ENCODE results near the gene PIBF1. TPM values are rescaled to one million over a fixed set of nuclear protein-coding genes. Genes with fewer than 3 reads are reported as not detected.
"Not testable (repeated sequence)": the region's sequence is repeated elsewhere in the genome, so short reads cannot be mapped to it uniquely, and the experiment has no call there.

The PIBF1 gene
- total RNA-seq, 6 experiments from 2014 or later, result 5.3 to 10.9 (median 7.8) TPM

DNA sequence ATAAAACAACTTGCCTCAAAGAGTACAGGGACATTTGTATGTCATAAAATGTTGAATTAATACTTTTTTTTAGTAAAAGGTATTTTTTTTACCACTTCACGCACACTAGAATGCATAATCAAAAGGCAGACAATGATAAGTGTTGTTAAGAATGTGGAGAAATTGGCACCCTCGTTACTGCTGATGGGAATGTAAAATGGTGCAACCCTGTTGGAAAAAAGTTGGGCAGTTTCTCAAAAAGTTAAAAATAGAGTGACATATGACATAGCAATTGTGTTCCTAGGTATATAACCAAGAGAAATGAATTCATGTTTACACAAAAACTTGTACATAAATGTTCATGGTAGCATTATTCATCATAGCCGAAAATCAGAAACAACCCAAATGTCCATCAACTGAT is 109.5 kb downstream of the PIBF1 start:
- peaks cover 0 to 6% (median 0%) of the 10 kb centered on the region in 4 donors for H3K36me3 ChIP-seq
- WGBS (ENCODE audit: insufficient coverage, low coverage, low lambda C conversion rate, missing lambda C conversion rate), result 90% methylated on average over 3 of the region's 3 CpGs
- intact Hi-C loops (cut with DNase I), result no loop called here
- H3K27ac ChIP-seq, result no peak overlapping the region
- TF ChIP-seq POLR2A (IDR thresholded peaks at IDR 0.05), result no peak
- TF ChIP-seq, protein P1, sequence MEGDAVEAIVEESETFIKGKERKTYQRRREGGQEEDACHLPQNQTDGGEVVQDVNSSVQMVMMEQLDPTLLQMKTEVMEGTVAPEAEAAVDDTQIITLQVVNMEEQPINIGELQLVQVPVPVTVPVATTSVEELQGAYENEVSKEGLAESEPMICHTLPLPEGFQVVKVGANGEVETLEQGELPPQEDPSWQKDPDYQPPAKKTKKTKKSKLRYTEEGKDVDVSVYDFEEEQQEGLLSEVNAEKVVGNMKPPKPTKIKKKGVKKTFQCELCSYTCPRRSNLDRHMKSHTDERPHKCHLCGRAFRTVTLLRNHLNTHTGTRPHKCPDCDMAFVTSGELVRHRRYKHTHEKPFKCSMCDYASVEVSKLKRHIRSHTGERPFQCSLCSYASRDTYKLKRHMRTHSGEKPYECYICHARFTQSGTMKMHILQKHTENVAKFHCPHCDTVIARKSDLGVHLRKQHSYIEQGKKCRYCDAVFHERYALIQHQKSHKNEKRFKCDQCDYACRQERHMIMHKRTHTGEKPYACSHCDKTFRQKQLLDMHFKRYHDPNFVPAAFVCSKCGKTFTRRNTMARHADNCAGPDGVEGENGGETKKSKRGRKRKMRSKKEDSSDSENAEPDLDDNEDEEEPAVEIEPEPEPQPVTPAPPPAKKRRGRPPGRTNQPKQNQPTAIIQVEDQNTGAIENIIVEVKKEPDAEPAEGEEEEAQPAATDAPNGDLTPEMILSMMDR (IDR thresholded peaks at IDR 0.05), result no peak
- no peaks in the 10 kb centered on the region for H3K27me3 ChIP-seq
- no peak overlapping the region for H3K4me3 ChIP-seq
- no peak for ATAC-seq
- no peaks in the 10 kb centered on the region for H3K9me3 ChIP-seq
- no peak for DNase-seq
- H3K4me1 ChIP-seq, result no peaks in the 10 kb centered on the region

DNA sequence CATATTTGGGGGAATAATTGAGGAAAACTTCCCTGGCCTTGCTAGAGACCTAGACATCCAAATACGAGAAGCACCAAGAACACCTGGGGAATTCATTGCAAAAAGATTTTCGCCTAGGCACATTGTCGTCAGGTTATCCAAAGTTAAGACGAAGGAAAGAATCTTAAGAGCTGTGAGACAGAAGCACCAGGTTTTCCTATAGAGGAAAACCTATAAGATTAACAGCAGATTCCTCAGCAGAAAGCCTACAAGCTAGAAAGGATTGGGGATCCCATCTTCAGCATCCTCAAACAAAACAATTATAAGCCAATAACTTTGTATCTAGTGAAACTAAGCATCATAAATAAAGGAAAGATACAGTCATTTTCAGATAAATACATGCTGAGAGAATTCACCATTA is 114.9 kb downstream of the PIBF1 start:
- Histone ChIP-seq H3K4me3 (no peak overlapping the region), H3K9me3 (no peaks in the 10 kb centered on the region), H3K4me1 (no peaks in the 10 kb centered on the region), H3K27ac (no peak overlapping the region), H3K36me3 (peaks cover 0 to 6% (median 0%) of the 10 kb centered on the region in 4 donors), H3K27me3 (no peaks in the 10 kb centered on the region)
- DNase-seq (no peak), ATAC-seq (no peak)
- TF ChIP-seq POLR2A (IDR thresholded peaks at IDR 0.05), result no peak
- TF ChIP-seq, protein P1 (IDR thresholded peaks at IDR 0.05), result no peak
- WGBS (ENCODE audit: insufficient coverage, low coverage, low lambda C conversion rate, missing lambda C conversion rate), result 100% methylated on average over 3 of the region's 4 CpGs
- intact Hi-C loops (cut with DNase I), result no loop called here

DNA sequence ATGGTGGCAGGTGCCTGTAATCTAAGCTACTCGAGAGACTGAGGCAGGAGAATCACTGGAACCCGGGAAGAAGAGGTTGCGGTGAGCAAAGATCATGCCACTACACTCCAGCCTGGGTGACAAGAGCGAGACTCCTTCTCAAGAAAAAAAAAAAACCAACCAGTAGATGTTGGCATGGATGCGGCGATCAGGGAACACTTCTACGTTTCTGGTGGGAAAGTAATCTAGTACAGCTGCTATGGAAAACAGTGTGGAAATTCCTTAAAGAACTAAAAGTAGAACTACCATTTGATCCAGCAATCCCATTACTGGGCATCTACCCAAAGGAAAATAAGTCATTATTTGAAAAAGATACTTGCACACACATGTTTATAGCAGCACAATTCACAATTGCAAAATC is 119.6 kb downstream of the PIBF1 start:
- ATAC-seq; H3K27me3 ChIP-seq; H3K9me3 ChIP-seq; H3K27ac ChIP-seq; intact Hi-C loops (cut with DNase I); DNase-seq; H3K4me1 ChIP-seq; H3K4me3 ChIP-seq; H3K36me3 ChIP-seq: not testable (repeated sequence)
- WGBS (ENCODE audit: insufficient coverage, low coverage, low lambda C conversion rate, missing lambda C conversion rate), result 92% methylated on average over 7 of the region's 7 CpGs

DNA sequence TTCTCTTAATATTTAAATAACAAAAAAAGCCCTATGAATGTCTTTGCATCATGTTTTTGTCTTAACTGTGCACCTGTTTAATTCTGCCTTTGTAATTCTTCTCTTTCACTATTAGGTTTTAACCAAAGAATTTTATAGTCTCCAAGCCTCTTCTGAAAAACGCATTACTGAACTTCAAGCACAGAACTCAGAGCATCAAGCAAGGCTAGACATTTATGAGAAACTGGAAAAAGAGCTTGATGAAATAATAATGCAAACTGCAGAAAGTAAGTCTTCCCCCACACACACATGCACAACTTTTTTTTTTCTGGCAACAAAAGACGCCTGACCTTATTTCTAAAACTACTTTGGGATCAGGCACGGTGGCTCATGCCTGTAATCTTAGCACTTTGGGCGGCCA is 126.5 kb downstream of the PIBF1 start:
- H3K4me3 ChIP-seq, result no peak overlapping the region
- no peak for TF ChIP-seq POLR2A (IDR thresholded peaks at IDR 0.05)
- TF ChIP-seq, protein P1 (IDR thresholded peaks at IDR 0.05), result no peak
- no peak overlapping the region for H3K27ac ChIP-seq
- peaks cover 0 to 10% (median 2%) of the 10 kb centered on the region in 4 donors for H3K36me3 ChIP-seq
- 95% methylated on average over 4 of the region's 4 CpGs for WGBS (ENCODE audit: insufficient coverage, low coverage, low lambda C conversion rate, missing lambda C conversion rate)
- no peaks in the 10 kb centered on the region for H3K9me3 ChIP-seq
- intact Hi-C loops (cut with DNase I), result no loop called here
- DNase-seq (no peak), ATAC-seq (no peak)
- no peaks in the 10 kb centered on the region for H3K27me3 ChIP-seq
- H3K4me1 ChIP-seq, result no peaks in the 10 kb centered on the region

DNA sequence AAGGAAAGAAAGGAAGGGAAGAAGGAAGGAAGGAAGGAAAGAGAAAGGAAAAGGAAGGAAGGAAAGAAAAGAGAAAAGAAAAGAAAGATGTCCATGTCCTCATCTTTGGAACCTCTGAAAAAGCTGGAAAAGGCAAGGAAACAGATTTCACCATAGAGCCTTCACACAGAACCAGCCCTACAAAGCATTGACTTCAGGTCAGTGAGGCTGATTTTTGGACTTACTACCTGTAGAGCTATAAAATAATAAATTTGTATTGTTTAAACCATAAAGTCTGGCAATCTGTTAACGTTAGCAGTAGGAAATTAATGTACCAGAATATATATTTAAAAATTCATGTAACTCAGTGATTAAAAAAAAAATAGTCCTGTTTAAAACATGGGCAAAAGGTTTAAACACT is 130.0 kb downstream of the PIBF1 start:
- no peak for DNase-seq
- intact Hi-C loops (cut with DNase I), result no loop called here
- TF ChIP-seq, protein P1 (IDR thresholded peaks at IDR 0.05), result no peak
- no peak for TF ChIP-seq POLR2A (IDR thresholded peaks at IDR 0.05)
- Histone ChIP-seq H3K27ac (no peak overlapping the region), H3K9me3 (no peaks in the 10 kb centered on the region), H3K4me3 (no peak overlapping the region), H3K4me1 (no peaks in the 10 kb centered on the region), H3K27me3 (no peaks in the 10 kb centered on the region), H3K36me3 (peaks cover 0 to 10% (median 2%) of the 10 kb centered on the region in 4 donors)
- no peak for ATAC-seq
- WGBS (ENCODE audit: insufficient coverage, low coverage, low lambda C conversion rate, missing lambda C conversion rate), result 100% methylated on average over 1 of the region's 1 CpG
